Measurements from ENCODE around the gene MMP27. TPM values are rescaled to one million over a fixed set of nuclear protein-coding genes. Genes with fewer than 3 reads are reported as not detected.

Gene MMP27
- total RNA-seq, 2 experiments from 2014 or later, result not detected

- ChIA-PET POLR2A (no interaction called here), CTCF (no interaction called here)
- no peaks in the 10 kb centered on the region for H3K36me3 Mint-ChIP-seq (ENCODE audit: low read depth)
- H3K4me1 Mint-ChIP-seq (ENCODE audit: low read depth), result no peaks in the 10 kb centered on the region
- peaks cover 24% of the 10 kb centered on the region for H3K27me3 Mint-ChIP-seq (ENCODE audit: low read depth)
- H3K9me3 Mint-ChIP-seq (ENCODE audit: insufficient read depth), result no peaks in the 10 kb centered on the region
- no peak overlapping the region for H3K27ac Mint-ChIP-seq
- ATAC-seq, result no peak
- H3K4me3 Mint-ChIP-seq, result no peak overlapping the region
- DNase-seq, result no peak
Measured at GRCh38 chr11:102683277-102683676, 22.3 kb downstream of the MMP27 start.

- CTCF ChIA-PET, result no interaction called here
- Mint-ChIP-seq H3K9me3 (ENCODE audit: insufficient read depth) (no peaks in the 10 kb centered on the region), H3K27ac (no peak overlapping the region), H3K27me3 (ENCODE audit: low read depth) (peaks cover 22% of the 10 kb centered on the region), H3K4me1 (ENCODE audit: low read depth) (no peaks in the 10 kb centered on the region), H3K36me3 (ENCODE audit: low read depth) (no peaks in the 10 kb centered on the region), H3K4me3 (no peak overlapping the region)
- ATAC-seq, result no peak
- POLR2A ChIA-PET, result no interaction called here
- no peak for DNase-seq
Measured at GRCh38 chr11:102680945-102681344, 24.6 kb downstream of the MMP27 start.

- Mint-ChIP-seq H3K27ac (no peak overlapping the region), H3K36me3 (ENCODE audit: low read depth) (no peaks in the 10 kb centered on the region), H3K4me3 (no peak overlapping the region), H3K4me1 (ENCODE audit: low read depth) (no peaks in the 10 kb centered on the region), H3K9me3 (ENCODE audit: insufficient read depth) (no peaks in the 10 kb centered on the region), H3K27me3 (ENCODE audit: low read depth) (peaks cover 15% of the 10 kb centered on the region)
- ATAC-seq (no peak), DNase-seq (no peak)
- CTCF ChIA-PET, result interaction anchor here (0.7 to 2.3 kb wide), 3 partner anchors 12 to 64 kb away, joined by 3 to 20 read pairs (median 3); no protein-coding TSS in a partner anchor
- POLR2A ChIA-PET, result no interaction called here
Measured at GRCh38 chr11:102678022-102678421, 27.5 kb downstream of the MMP27 start.

GRCh38 chr11:102676084-102676483 is 29.5 kb downstream of the MMP27 start:
- ChIA-PET CTCF (no interaction called here), POLR2A (no interaction called here)
- Mint-ChIP-seq H3K9me3 (ENCODE audit: insufficient read depth) (no peaks in the 10 kb centered on the region), H3K4me1 (ENCODE audit: low read depth) (no peaks in the 10 kb centered on the region), H3K36me3 (ENCODE audit: low read depth) (no peaks in the 10 kb centered on the region), H3K27me3 (ENCODE audit: low read depth) (peaks cover 6% of the 10 kb centered on the region), H3K27ac (no peak overlapping the region), H3K4me3 (no peak overlapping the region)
- ATAC-seq (no peak), DNase-seq (no peak)

GRCh38 chr11:102669664-102670063 is 35.9 kb downstream of the MMP27 start:
- Mint-ChIP-seq H3K36me3 (ENCODE audit: low read depth) (no peaks in the 10 kb centered on the region), H3K27ac (no peak overlapping the region), H3K4me3 (no peak overlapping the region), H3K4me1 (ENCODE audit: low read depth) (no peaks in the 10 kb centered on the region), H3K27me3 (ENCODE audit: low read depth) (peaks cover 13% of the 10 kb centered on the region), H3K9me3 (ENCODE audit: insufficient read depth) (no peaks in the 10 kb centered on the region)
- ATAC-seq (no peak), DNase-seq (no peak)
- CTCF ChIA-PET, result interaction anchor here (1.0 kb wide), 1 partner anchor 482 kb away, joined by 4 read pairs; no protein-coding TSS in a partner anchor
- POLR2A ChIA-PET, result no interaction called here

- peaks cover 19% of the 10 kb centered on the region for H3K27me3 Mint-ChIP-seq (ENCODE audit: low read depth)
- ChIA-PET CTCF (interaction anchor here (0.6 to 3.3 kb wide), 58 partner anchors 8 to 805 kb away, joined by 3 to 70 read pairs (median 4); partner anchors contain the start of gene MMP20), POLR2A (interaction anchor here (0.7 kb wide), 1 partner anchor 379 kb away, joined by 3 read pairs; no protein-coding TSS in a partner anchor)
- H3K9me3 Mint-ChIP-seq (ENCODE audit: insufficient read depth), result no peaks in the 10 kb centered on the region
- DNase-seq (peak; percentile 38), ATAC-seq (peak; percentile 36)
- no peak overlapping the region for H3K4me3 Mint-ChIP-seq
- H3K4me1 Mint-ChIP-seq (ENCODE audit: low read depth), result no peaks in the 10 kb centered on the region
- H3K36me3 Mint-ChIP-seq (ENCODE audit: low read depth), result no peaks in the 10 kb centered on the region
- H3K27ac Mint-ChIP-seq, result no peak overlapping the region
Measured at GRCh38 chr11:102666331-102666957, 39.1 kb downstream of the MMP27 start.

GRCh38 chr11:102664001-102664752 is 41.4 kb downstream of the MMP27 start:
- ATAC-seq (peak; percentile 61), DNase-seq (peak; percentile 33)
- no peaks in the 10 kb centered on the region for H3K36me3 Mint-ChIP-seq (ENCODE audit: low read depth)
- H3K27ac Mint-ChIP-seq, result no peak overlapping the region
- no peaks in the 10 kb centered on the region for H3K4me1 Mint-ChIP-seq (ENCODE audit: low read depth)
- CTCF ChIA-PET, result interaction anchor here (0.5 to 3.3 kb wide), 4 partner anchors 9 to 323 kb away, joined by 3 to 28 read pairs (median 3); no protein-coding TSS in a partner anchor
- H3K27me3 Mint-ChIP-seq (ENCODE audit: low read depth), result peaks cover 19% of the 10 kb centered on the region
- no peak overlapping the region for H3K4me3 Mint-ChIP-seq
- POLR2A ChIA-PET, result no interaction called here
- H3K9me3 Mint-ChIP-seq (ENCODE audit: insufficient read depth), result no peaks in the 10 kb centered on the region

GRCh38 chr11:102662607-102663006 is 43.0 kb downstream of the MMP27 start:
- Mint-ChIP-seq H3K36me3 (ENCODE audit: low read depth) (no peaks in the 10 kb centered on the region), H3K4me3 (no peak overlapping the region), H3K27me3 (ENCODE audit: low read depth) (peaks cover 16% of the 10 kb centered on the region), H3K4me1 (ENCODE audit: low read depth) (no peaks in the 10 kb centered on the region), H3K27ac (no peak overlapping the region), H3K9me3 (ENCODE audit: insufficient read depth) (no peaks in the 10 kb centered on the region)
- POLR2A ChIA-PET, result no interaction called here
- CTCF ChIA-PET, result no interaction called here
- ATAC-seq, result no peak
- no peak for DNase-seq

GRCh38 chr11:102661040-102661439 is 44.5 kb downstream of the MMP27 start:
- Mint-ChIP-seq H3K36me3 (ENCODE audit: low read depth) (no peaks in the 10 kb centered on the region), H3K4me3 (no peak overlapping the region), H3K9me3 (ENCODE audit: insufficient read depth) (no peaks in the 10 kb centered on the region), H3K27me3 (ENCODE audit: low read depth) (peaks cover 22% of the 10 kb centered on the region), H3K4me1 (ENCODE audit: low read depth) (no peaks in the 10 kb centered on the region), H3K27ac (no peak overlapping the region)
- DNase-seq, result no peak
- ChIA-PET POLR2A (no interaction called here), CTCF (no interaction called here)
- no peak for ATAC-seq

- no peak for DNase-seq
- no peaks in the 10 kb centered on the region for H3K36me3 Mint-ChIP-seq (ENCODE audit: low read depth)
- ChIA-PET POLR2A (no interaction called here), CTCF (interaction anchor here (1.4 kb wide), 1 partner anchor 9 kb away, joined by 4 read pairs; no protein-coding TSS in a partner anchor)
- no peaks in the 10 kb centered on the region for H3K4me1 Mint-ChIP-seq (ENCODE audit: low read depth)
- peaks cover 19% of the 10 kb centered on the region for H3K27me3 Mint-ChIP-seq (ENCODE audit: low read depth)
- no peak for ATAC-seq
- H3K27ac Mint-ChIP-seq, result no peak overlapping the region
- H3K9me3 Mint-ChIP-seq (ENCODE audit: insufficient read depth), result no peaks in the 10 kb centered on the region
- H3K4me3 Mint-ChIP-seq, result no peak overlapping the region
Measured at GRCh38 chr11:102656528-102656927, 49.0 kb downstream of the MMP27 start.

GRCh38 chr11:102655547-102655946 is 50.0 kb downstream of the MMP27 start:
- CTCF ChIA-PET, result interaction anchor here (1.4 to 1.7 kb wide), 2 partner anchors 10 to 11 kb away, joined by 4 to 7 read pairs; no protein-coding TSS in a partner anchor
- no peak for ATAC-seq
- H3K4me3 Mint-ChIP-seq, result no peak overlapping the region
- H3K4me1 Mint-ChIP-seq (ENCODE audit: low read depth), result no peaks in the 10 kb centered on the region
- POLR2A ChIA-PET, result no interaction called here
- no peaks in the 10 kb centered on the region for H3K9me3 Mint-ChIP-seq (ENCODE audit: insufficient read depth)
- no peak for DNase-seq
- H3K27ac Mint-ChIP-seq, result no peak overlapping the region
- no peaks in the 10 kb centered on the region for H3K36me3 Mint-ChIP-seq (ENCODE audit: low read depth)
- H3K27me3 Mint-ChIP-seq (ENCODE audit: low read depth), result peaks cover 19% of the 10 kb centered on the region

GRCh38 chr11:102654761-102655160 is 50.8 kb downstream of the MMP27 start:
- POLR2A ChIA-PET, result no interaction called here
- Mint-ChIP-seq H3K27ac (no peak overlapping the region), H3K27me3 (ENCODE audit: low read depth) (peaks cover 19% of the 10 kb centered on the region), H3K4me3 (no peak overlapping the region), H3K9me3 (ENCODE audit: insufficient read depth) (no peaks in the 10 kb centered on the region), H3K4me1 (ENCODE audit: low read depth) (no peaks in the 10 kb centered on the region), H3K36me3 (ENCODE audit: low read depth) (no peaks in the 10 kb centered on the region)
- DNase-seq (no peak), ATAC-seq (no peak)
- CTCF ChIA-PET, result interaction anchor here (1.7 kb wide), 1 partner anchor 12 kb away, joined by 7 read pairs; no protein-coding TSS in a partner anchor
